H1 (cell line): ENCODE results near the gene ZNF100. TPM values are rescaled to one million over a fixed set of nuclear protein-coding genes. Genes with fewer than 3 reads are reported as not detected.

ENCODE experiments used
- BCL11A ChIP-seq, 2 experiments: IDR thresholded peaks; one replicate each; pipeline ENCODE4 v1.6.1; 2011; ENCODE audit warnings: low read depth in 2 of 2, low read length in 2 of 2, mild to moderate bottlenecking in 2 of 2
- CBX5 ChIP-seq: fragments of 300-800, 300-1000 bp; sonication (generic); IDR thresholded peaks from 2 replicates; pipeline ENCODE4 v1.7.1; 2016; ENCODE audit warnings: antibody characterized with exemption, low read length, low read depth
- CEBPB ChIP-seq: IDR thresholded peaks from 2 replicates; pipeline ENCODE4 v1.6.1; 2012; ENCODE audit warnings: low read depth, low read length
- CHD2 ChIP-seq: IDR thresholded peaks from 2 replicates; pipeline ENCODE4 v1.6.1; 2012; ENCODE audit warnings: low read length, improper control_type of control experiment
- E2F6 ChIP-seq: IDR thresholded peaks from 2 replicates; pipeline ENCODE4 v1.6.1; 2012; ENCODE audit warnings: inconsistent platforms
- GTF2F1 ChIP-seq: IDR thresholded peaks from 2 replicates; pipeline ENCODE4 v1.6.1; 2012; ENCODE audit warnings: low read depth, low read length, improper control_type of control experiment, borderline replicate concordance
- JUND ChIP-seq: IDR thresholded peaks from 2 replicates; pipeline ENCODE4 v1.6.1; 2011; ENCODE audit warnings: mild to moderate bottlenecking, improper control_type of control experiment, low read length
- NANOG ChIP-seq: IDR thresholded peaks from 2 replicates; pipeline ENCODE4 v1.6.1; 2011; ENCODE audit warnings: low read length, low read depth, mild to moderate bottlenecking, inconsistent platforms; ENCODE audit not compliant: insufficient read depth, poor library complexity, severe bottlenecking
- POU5F1 ChIP-seq: IDR thresholded peaks from 2 replicates; pipeline ENCODE4 v1.6.1; 2011; ENCODE audit warnings: low read depth, mild to moderate bottlenecking, low read length, moderate library complexity
- RAD21 ChIP-seq, 2 experiments: IDR thresholded peaks in 1 of 2; conservative IDR thresholded peaks in 1 of 2; 2 replicates each; pipeline ENCODE4 v1.6.1; 2011; ENCODE audit warnings: low read depth in 2 of 2, low read length in 2 of 2, improper control_type of control experiment in 1 of 2, inconsistent platforms in 1 of 2, mild to moderate bottlenecking in 1 of 2, moderate library complexity in 1 of 2
- RBBP5 ChIP-seq: IDR thresholded peaks from 2 replicates; pipeline ENCODE4 v1.7.1; 2012; ENCODE audit warnings: low read depth, mild to moderate bottlenecking, inconsistent platforms, low read length, moderate library complexity, borderline replicate concordance
- RFX5 ChIP-seq: IDR thresholded peaks from 2 replicates; pipeline ENCODE4 v1.6.1; 2011; ENCODE audit warnings: low read depth, low read length, improper control_type of control experiment, borderline replicate concordance
- RNF2 ChIP-seq: fragments of 200-900, 300-1000 bp; sonication (generic); IDR thresholded peaks from 2 replicates; pipeline ENCODE4 v1.7.1; 2016; ENCODE audit warnings: borderline replicate concordance, low read depth, mild to moderate bottlenecking, antibody characterized with exemption, low read length; ENCODE audit not compliant: poor library complexity, severe bottlenecking; ENCODE audit errors: missing control alignments
- SIN3A ChIP-seq, 2 experiments: IDR thresholded peaks in 1 of 2; conservative IDR thresholded peaks in 1 of 2; 2 replicates each; pipeline ENCODE4 v1.6.1; 2011 to 2012; ENCODE audit warnings: low read length in 2 of 2, improper control_type of control experiment in 1 of 2, low read depth in 1 of 2, mild to moderate bottlenecking in 1 of 2
- SP1 ChIP-seq: IDR thresholded peaks from 2 replicates; pipeline ENCODE4 v1.6.1; 2011; ENCODE audit warnings: low read depth, low read length
- TBP ChIP-seq: IDR thresholded peaks from 2 replicates; pipeline ENCODE4 v1.6.1; 2011; ENCODE audit warnings: low read depth, low read length, improper control_type of control experiment
- TEAD4 ChIP-seq: IDR thresholded peaks from 2 replicates; pipeline ENCODE4 v1.6.1; 2012; ENCODE audit warnings: low read depth, low read length, inconsistent platforms, mixed read lengths
- USF2 ChIP-seq: IDR thresholded peaks from 2 replicates; pipeline ENCODE4 v1.6.1; 2011; ENCODE audit warnings: low read length, improper control_type of control experiment
- YY1 ChIP-seq: IDR thresholded peaks from 2 replicates; pipeline ENCODE4 v1.6.1; 2011; ENCODE audit warnings: low read depth, mild to moderate bottlenecking, low read length
- polyA plus RNA-seq, 7 experiments: library from polyadenylated mRNA; depleted of rRNA in 3 of 7; stranded (reverse) in 5 of 7; unstranded in 2 of 7; fragments of >200 nt in 5 of 7; fragments of 200-250 nt in 2 of 7; gene quantifications; 1 replicate in 5 of 7; 2 replicates in 1 of 7; 4 replicates in 1 of 7; pipeline versions ENCODE4 v1.2.1 to v1.2.3, GENCODE V29; 2011 to 2013; ENCODE audit warnings: missing spikeins in 2 of 7, mixed read lengths in 2 of 7
- total RNA-seq: library from RNA; stranded (reverse); fragmentation: NEBNext Ultra II Directional; extraction: Animal tissue kit (Norgen Biotek cat#: 25700); gene quantifications from 2 replicates; pipeline ENCODE4 v1.2.1, GENCODE V29; 2021
- TF ChIP-seq, protein P1 (sequence below), 3 experiments: IDR thresholded peaks; 1 replicate in 2 of 3; 2 replicates in 1 of 3; pipeline versions ENCODE4 v1.5.1 to v1.6.1; 2011; ENCODE audit warnings: low read length in 3 of 3, mild to moderate bottlenecking in 3 of 3, inconsistent platforms in 2 of 3, low read depth in 1 of 3, moderate library complexity in 1 of 3; ENCODE audit not compliant: insufficient read depth in 1 of 3; ENCODE audit errors: control extremely low read depth in 1 of 3

Gene ZNF100
- total and polyA plus RNA-seq, 2 of the 8 experiments (the other 6 are each of a cell fraction or from before 2014, with no cell fraction given), result 4.9 to 30.8 TPM

DNA sequence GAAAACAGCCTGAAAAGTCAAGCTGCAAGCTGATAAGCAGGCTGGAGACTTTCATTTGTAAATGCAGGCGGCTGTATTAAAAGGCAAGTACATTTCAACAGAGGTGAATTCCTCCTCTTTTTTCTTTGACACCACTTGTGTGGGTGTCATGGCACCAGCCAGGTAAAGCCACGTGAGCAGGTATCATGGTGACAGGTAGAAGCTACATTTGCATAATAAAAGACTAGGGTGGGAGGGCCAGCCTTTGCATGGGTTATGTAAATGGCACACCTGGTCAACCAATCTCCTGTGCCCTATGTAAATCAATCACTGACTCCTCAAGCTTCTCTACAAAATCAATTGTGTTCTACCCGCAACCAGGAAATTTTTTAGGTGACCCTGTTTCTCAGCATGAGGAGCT lies 68.2 kb downstream of the ZNF100 start (continued):
- TF ChIP-seq YY1 (peak; percentile 72; the same call in 1 of the 2 replicates), BCL11A (IDR thresholded peaks at IDR 0.05; ENCODE audit: low read depth in 2 of 2, low read length in 2 of 2) (no peak), TBP (no peak), NANOG (no peak), TEAD4 (no peak), SP1 (no peak), CBX5 (no peak), RAD21 (IDR thresholded peaks at IDR 0.05 in 1 of 2, conservative IDR thresholded peaks at IDR 0.05 in 1 of 2; ENCODE audit: low read depth in 2 of 2, low read length in 2 of 2) (no peak), E2F6 (peak; percentile 29; the same call in 1 of the 2 replicates), SIN3A (conservative IDR thresholded peaks at IDR 0.05 in 1 of 2, IDR thresholded peaks at IDR 0.05 in 1 of 2; ENCODE audit: low read depth in 1 of 2, low read length in 2 of 2) (peak; percentile 84 to 92; a peak in 3 of 4 replicates), CHD2 (no peak), GTF2F1 (no peak), RFX5 (no peak), POU5F1 (peak; percentile 73; the same call in 1 of the 2 replicates), USF2 (peak; percentile 76), JUND (no peak), RNF2 (no peak), RBBP5 (no peak), CEBPB (no peak)
- TF ChIP-seq, protein P1, sequence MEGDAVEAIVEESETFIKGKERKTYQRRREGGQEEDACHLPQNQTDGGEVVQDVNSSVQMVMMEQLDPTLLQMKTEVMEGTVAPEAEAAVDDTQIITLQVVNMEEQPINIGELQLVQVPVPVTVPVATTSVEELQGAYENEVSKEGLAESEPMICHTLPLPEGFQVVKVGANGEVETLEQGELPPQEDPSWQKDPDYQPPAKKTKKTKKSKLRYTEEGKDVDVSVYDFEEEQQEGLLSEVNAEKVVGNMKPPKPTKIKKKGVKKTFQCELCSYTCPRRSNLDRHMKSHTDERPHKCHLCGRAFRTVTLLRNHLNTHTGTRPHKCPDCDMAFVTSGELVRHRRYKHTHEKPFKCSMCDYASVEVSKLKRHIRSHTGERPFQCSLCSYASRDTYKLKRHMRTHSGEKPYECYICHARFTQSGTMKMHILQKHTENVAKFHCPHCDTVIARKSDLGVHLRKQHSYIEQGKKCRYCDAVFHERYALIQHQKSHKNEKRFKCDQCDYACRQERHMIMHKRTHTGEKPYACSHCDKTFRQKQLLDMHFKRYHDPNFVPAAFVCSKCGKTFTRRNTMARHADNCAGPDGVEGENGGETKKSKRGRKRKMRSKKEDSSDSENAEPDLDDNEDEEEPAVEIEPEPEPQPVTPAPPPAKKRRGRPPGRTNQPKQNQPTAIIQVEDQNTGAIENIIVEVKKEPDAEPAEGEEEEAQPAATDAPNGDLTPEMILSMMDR (IDR thresholded peaks at IDR 0.05; ENCODE audit: control extremely low read depth in 1 of 3, insufficient read depth in 1 of 3, low read depth in 1 of 3, low read length in 3 of 3), result no peak
